Measurements from ENCODE around the gene TWNK.

The TWNK gene

DNA sequence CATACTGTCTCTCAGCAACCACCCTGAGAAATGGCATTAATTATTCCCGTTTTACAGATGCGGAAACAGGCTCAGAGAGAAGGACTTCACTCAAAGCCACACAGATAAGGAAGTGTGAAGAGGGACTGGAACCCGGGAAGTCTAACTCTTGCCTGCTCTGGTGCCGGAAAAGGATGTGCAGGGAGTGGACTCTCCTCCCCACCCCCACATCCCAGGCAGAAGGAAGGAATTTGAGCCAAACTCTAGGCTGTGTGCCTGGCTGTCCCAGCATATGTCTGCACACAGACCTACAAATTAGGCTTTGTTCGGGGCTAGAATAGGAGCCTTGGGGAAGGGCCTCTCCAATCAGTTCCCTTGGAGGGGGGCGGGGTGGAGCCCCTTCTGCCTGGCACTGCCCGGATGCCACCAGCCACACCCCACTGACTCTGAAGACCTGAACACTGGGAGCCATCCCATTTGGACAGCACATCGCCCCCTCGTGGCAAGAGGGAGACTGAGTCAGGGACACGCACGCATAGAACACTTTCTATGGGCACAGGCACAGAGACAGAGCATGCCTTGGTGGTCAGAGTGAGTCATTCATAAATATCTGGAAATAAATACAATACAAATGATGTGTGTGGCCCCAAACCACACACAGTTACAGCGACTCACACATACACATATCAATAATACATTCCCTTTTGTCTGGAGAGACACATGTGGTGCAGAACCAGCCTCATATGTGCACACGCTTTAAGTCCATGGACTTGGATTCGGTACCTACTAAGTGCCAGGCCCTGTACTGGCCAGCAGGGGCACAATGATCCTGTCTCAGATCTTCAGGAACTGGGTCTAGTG is 25.4 kb downstream of the TWNK start (continued):
- TF ChIP-seq ZNF148 (tag by site-specific recombination; IDR thresholded peaks at IDR 0.05; ENCODE audit: borderline replicate concordance) (no peak), ZBTB1 (tag by site-specific recombination; IDR thresholded peaks at IDR 0.05) (no peak), ZNF791 (tag by site-specific recombination; IDR thresholded peaks at IDR 0.05) (no peak), MZF1 (tag by site-specific recombination; IDR thresholded peaks at IDR 0.05; ENCODE audit: borderline replicate concordance) (no peak), GLIS2 (tag by site-specific recombination; IDR thresholded peaks at IDR 0.05) (peak; percentile 51; the same call in 1 of the 2 replicates), ZNF24 (tag by site-specific recombination; IDR thresholded peaks at IDR 0.05) (no peak), SP7 (tag by site-specific recombination; IDR thresholded peaks at IDR 0.05) (no peak), ZNF274 (IDR thresholded peaks at IDR 0.05; ENCODE audit: low read length) (no peak), ZNF274 (tag by site-specific recombination; IDR thresholded peaks at IDR 0.05; ENCODE audit: borderline replicate concordance) (no peak), ZNF280C (tag by site-specific recombination; IDR thresholded peaks at IDR 0.05) (no peak), ZNF426 (tag by site-specific recombination; IDR thresholded peaks at IDR 0.05) (no peak), ZNF18 (tag by site-specific recombination; IDR thresholded peaks at IDR 0.05) (no peak), KLF8 (tag by site-specific recombination; IDR thresholded peaks at IDR 0.05) (no peak), ZNF747 (tag by site-specific recombination; IDR thresholded peaks at IDR 0.05) (no peak), KLF10 (tag by site-specific recombination; IDR thresholded peaks at IDR 0.05) (no peak), ZNF549 (tag by site-specific recombination; IDR thresholded peaks at IDR 0.05) (no peak), SALL2 (tag by site-specific recombination; IDR thresholded peaks at IDR 0.05; ENCODE audit: borderline replicate concordance) (no peak), ZNF121 (tag by site-specific recombination; IDR thresholded peaks at IDR 0.05) (no peak), ZNF266 (tag by site-specific recombination; IDR thresholded peaks at IDR 0.05; ENCODE audit: low read depth) (no peak), ZNF596 (tag by site-specific recombination; IDR thresholded peaks at IDR 0.05) (no peak), ZNF302 (tag by site-specific recombination; IDR thresholded peaks at IDR 0.05; ENCODE audit: low read depth) (no peak), ZNF2 (tag by site-specific recombination; IDR thresholded peaks at IDR 0.05) (peak; percentile 35; the same call in 1 of the 2 replicates), KLF17 (tag by site-specific recombination; IDR thresholded peaks at IDR 0.05) (no peak), ZBTB48 (tag by site-specific recombination; IDR thresholded peaks at IDR 0.05) (0 out of 2 replicates have a peak, but pooled peaks have one; percentile 16)
- TF ChIP-seq, protein P1, sequence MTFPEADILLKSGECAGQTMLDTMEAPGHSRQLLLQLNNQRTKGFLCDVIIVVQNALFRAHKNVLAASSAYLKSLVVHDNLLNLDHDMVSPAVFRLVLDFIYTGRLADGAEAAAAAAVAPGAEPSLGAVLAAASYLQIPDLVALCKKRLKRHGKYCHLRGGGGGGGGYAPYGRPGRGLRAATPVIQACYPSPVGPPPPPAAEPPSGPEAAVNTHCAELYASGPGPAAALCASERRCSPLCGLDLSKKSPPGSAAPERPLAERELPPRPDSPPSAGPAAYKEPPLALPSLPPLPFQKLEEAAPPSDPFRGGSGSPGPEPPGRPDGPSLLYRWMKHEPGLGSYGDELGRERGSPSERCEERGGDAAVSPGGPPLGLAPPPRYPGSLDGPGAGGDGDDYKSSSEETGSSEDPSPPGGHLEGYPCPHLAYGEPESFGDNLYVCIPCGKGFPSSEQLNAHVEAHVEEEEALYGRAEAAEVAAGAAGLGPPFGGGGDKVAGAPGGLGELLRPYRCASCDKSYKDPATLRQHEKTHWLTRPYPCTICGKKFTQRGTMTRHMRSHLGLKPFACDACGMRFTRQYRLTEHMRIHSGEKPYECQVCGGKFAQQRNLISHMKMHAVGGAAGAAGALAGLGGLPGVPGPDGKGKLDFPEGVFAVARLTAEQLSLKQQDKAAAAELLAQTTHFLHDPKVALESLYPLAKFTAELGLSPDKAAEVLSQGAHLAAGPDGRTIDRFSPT (tag by site-specific recombination; IDR thresholded peaks at IDR 0.05): peak; percentile 97
- TF ChIP-seq, protein P2, sequence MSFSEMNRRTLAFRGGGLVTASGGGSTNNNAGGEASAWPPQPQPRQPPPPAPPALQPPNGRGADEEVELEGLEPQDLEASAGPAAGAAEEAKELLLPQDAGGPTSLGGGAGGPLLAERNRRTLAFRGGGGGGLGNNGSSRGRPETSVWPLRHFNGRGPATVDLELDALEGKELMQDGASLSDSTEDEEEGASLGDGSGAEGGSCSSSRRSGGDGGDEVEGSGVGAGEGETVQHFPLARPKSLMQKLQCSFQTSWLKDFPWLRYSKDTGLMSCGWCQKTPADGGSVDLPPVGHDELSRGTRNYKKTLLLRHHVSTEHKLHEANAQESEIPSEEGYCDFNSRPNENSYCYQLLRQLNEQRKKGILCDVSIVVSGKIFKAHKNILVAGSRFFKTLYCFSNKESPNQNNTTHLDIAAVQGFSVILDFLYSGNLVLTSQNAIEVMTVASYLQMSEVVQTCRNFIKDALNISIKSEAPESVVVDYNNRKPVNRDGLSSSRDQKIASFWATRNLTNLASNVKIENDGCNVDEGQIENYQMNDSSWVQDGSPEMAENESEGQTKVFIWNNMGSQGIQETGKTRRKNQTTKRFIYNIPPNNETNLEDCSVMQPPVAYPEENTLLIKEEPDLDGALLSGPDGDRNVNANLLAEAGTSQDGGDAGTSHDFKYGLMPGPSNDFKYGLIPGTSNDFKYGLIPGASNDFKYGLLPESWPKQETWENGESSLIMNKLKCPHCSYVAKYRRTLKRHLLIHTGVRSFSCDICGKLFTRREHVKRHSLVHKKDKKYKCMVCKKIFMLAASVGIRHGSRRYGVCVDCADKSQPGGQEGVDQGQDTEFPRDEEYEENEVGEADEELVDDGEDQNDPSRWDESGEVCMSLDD (tag by site-specific recombination; IDR thresholded peaks at IDR 0.05): 0 out of 2 replicates have a peak, but pooled peaks have one; percentile 35
